Testis (tissue), 3 donors: ENCODE results near the gene OPRM1. TPM values are rescaled to one million over a fixed set of nuclear protein-coding genes. Genes with fewer than 3 reads are reported as not detected.

ENCODE experiments used
- DNase-seq: peaks from one replicate; pipeline ENCODE4 v3.0.0-alpha.2; 2019
- H3K27ac ChIP-seq, 2 donors: fragments of 200-600 bp; sonication (generic); one replicate each; pipeline ENCODE4 v1.5.1; 2019
- H3K27me3 ChIP-seq: fragments of 200-600 bp; sonication (generic); one replicate; pipeline ENCODE4 v1.5.1; 2019
- H3K36me3 ChIP-seq: fragments of 200-600 bp; sonication (generic); one replicate; pipeline ENCODE4 v1.5.1; 2017; ENCODE audit warnings: low read depth; ENCODE audit errors: missing control alignments
- H3K4me1 ChIP-seq: fragments of 200-600 bp; sonication (generic); one replicate; pipeline ENCODE4 v1.5.1; 2019
- H3K4me3 ChIP-seq, 2 donors: fragments of 200-600 bp; sonication (generic); one replicate each; pipeline ENCODE4 v1.5.1; 2017 to 2019
- H3K9me3 ChIP-seq: fragments of 200-600 bp; sonication (generic); one replicate; pipeline ENCODE4 v1.5.1; 2017
- CTCF ChIP-seq, 3 experiments: fragments of 450-650 bp in 2 of 3; fragments of 200-600 bp in 1 of 3; sonication (generic) in 1 of 3; IDR thresholded peaks; one replicate each; pipeline ENCODE4 v1.5.1; 2016 to 2019; ENCODE audit warnings: antibody characterized with exemption in 3 of 3, mild to moderate bottlenecking in 2 of 3, moderate library complexity in 1 of 3
- POLR2A ChIP-seq: fragments of 450-650 bp; IDR thresholded peaks from one replicate; pipeline ENCODE4 v1.6.1; 2017; ENCODE audit warnings: antibody characterized with exemption, mild to moderate bottlenecking, moderate library complexity
- WGBS, 2 donors: methylation state at CpG; one replicate each; pipeline ENCODE4 v1.1.5; 2018; 5-methylcytosine and 5-hydroxymethylcytosine counted together
- intact Hi-C: fragments of 100-400 bp; cut with DNase I; formaldehyde crosslinking; loops from one replicate; pipeline ENCODE4 v1.15.1; 2023; ENCODE audit warnings: low total_unique reads
- polyA plus RNA-seq: library from polyadenylated mRNA; stranded (reverse); fragments of 350-450 nt; fragmentation: Illumina TruSeq; extraction: RNeasy Lipid Tissue Mini Kit (QIAGEN cat#74804); gene quantifications from one replicate; pipeline ENCODE4 v1.2.3, GENCODE V29; 2014; ENCODE audit warnings: low read depth, low replicate concordance; ENCODE audit not compliant: insufficient read depth
- total RNA-seq, 2 donors: library from RNA; depleted of rRNA; stranded (reverse); fragments of >200 nt; gene quantifications; one replicate each; pipeline ENCODE4 v1.2.3, GENCODE V29; 2016

Gene OPRM1
- total and polyA plus RNA-seq, 3 donors from 2014 or later = 1.1 to 8.7 (median 4.0) TPM

GRCh38 chr6:154096834-154097233 is 57.8 kb downstream of the OPRM1 start:
- intact Hi-C loops = no loop called here
- 40 to 41% methylated on average over 3 of the region's 3 CpGs for WGBS, 2 donors
- no peak overlapping the region for H3K4me3 ChIP-seq
- TF ChIP-seq CTCF (IDR thresholded peaks at IDR 0.05) (no peak), POLR2A (no peak)
- H3K27me3 ChIP-seq = no peaks in the 10 kb centered on the region
- H3K27ac ChIP-seq = no peak overlapping the region
- no peaks in the 10 kb centered on the region for H3K36me3 ChIP-seq
- no peaks in the 10 kb centered on the region for H3K4me1 ChIP-seq
- no peaks in the 10 kb centered on the region for H3K9me3 ChIP-seq
- DNase-seq = no peak

GRCh38 chr6:154099211-154099610 is 60.2 kb downstream of the OPRM1 start:
- WGBS, 2 donors = 89 to 93% methylated on average over 4 of the region's 4 CpGs
- Histone ChIP-seq H3K4me1 (no peaks in the 10 kb centered on the region), H3K9me3 (no peaks in the 10 kb centered on the region), H3K27me3 (no peaks in the 10 kb centered on the region), H3K4me3 (no peak overlapping the region), H3K27ac (no peak overlapping the region), H3K36me3 (no peaks in the 10 kb centered on the region)
- no peak for TF ChIP-seq POLR2A
- no peak for TF ChIP-seq CTCF (IDR thresholded peaks at IDR 0.05)
- DNase-seq = no peak
- intact Hi-C loops = no loop called here

GRCh38 chr6:154106251-154106650 is 67.2 kb downstream of the OPRM1 start:
- WGBS, 2 donors = 79 to 96% methylated on average over 2 of the region's 2 CpGs
- Histone ChIP-seq H3K4me3 (no peak overlapping the region), H3K9me3 (no peaks in the 10 kb centered on the region), H3K27me3 (no peaks in the 10 kb centered on the region), H3K4me1 (no peaks in the 10 kb centered on the region), H3K27ac (no peak overlapping the region), H3K36me3 (no peaks in the 10 kb centered on the region)
- DNase-seq = no peak
- TF ChIP-seq CTCF (IDR thresholded peaks at IDR 0.05) (no peak), POLR2A (no peak)
- intact Hi-C loops = no loop called here

GRCh38 chr6:154111025-154111424 is 72.0 kb downstream of the OPRM1 start:
- no peak for DNase-seq
- intact Hi-C loops = no loop called here
- H3K4me3 ChIP-seq = no peak overlapping the region
- no peak overlapping the region for H3K27ac ChIP-seq
- TF ChIP-seq POLR2A (no peak), CTCF (IDR thresholded peaks at IDR 0.05) (no peak)
- H3K27me3 ChIP-seq = no peaks in the 10 kb centered on the region
- 86 to 89% methylated on average over 1 of the region's 1 CpG for WGBS, 2 donors
- H3K9me3 ChIP-seq = no peaks in the 10 kb centered on the region
- H3K36me3 ChIP-seq = no peaks in the 10 kb centered on the region
- no peaks in the 10 kb centered on the region for H3K4me1 ChIP-seq

- TF ChIP-seq POLR2A (no peak), CTCF (IDR thresholded peaks at IDR 0.05) (no peak)
- intact Hi-C loops = no loop called here
- WGBS, 2 donors = 81 to 100% methylated on average over 2 of the region's 2 CpGs
- Histone ChIP-seq H3K4me1 (no peaks in the 10 kb centered on the region), H3K4me3 (no peak overlapping the region), H3K36me3 (no peaks in the 10 kb centered on the region), H3K27ac (no peak overlapping the region), H3K27me3 (no peaks in the 10 kb centered on the region), H3K9me3 (no peaks in the 10 kb centered on the region)
- DNase-seq = no peak
These were observed 73.3 kb downstream of the OPRM1 start for GRCh38 chr6:154112181-154112809.
